ENCODE data around the gene LAMC3. TPM values are rescaled to one million over a fixed set of nuclear protein-coding genes. Genes with fewer than 3 reads are reported as not detected.

LAMC3 gene
- total RNA-seq, 1 donor, result not detected

- TF ChIP-seq CTCF (IDR thresholded peaks at IDR 0.05; ENCODE audit: insufficient read depth, low read length), result no peak
These were observed 120.2 kb downstream of the LAMC3 start for GRCh38 chr9:131129183-131129582.

DNA sequence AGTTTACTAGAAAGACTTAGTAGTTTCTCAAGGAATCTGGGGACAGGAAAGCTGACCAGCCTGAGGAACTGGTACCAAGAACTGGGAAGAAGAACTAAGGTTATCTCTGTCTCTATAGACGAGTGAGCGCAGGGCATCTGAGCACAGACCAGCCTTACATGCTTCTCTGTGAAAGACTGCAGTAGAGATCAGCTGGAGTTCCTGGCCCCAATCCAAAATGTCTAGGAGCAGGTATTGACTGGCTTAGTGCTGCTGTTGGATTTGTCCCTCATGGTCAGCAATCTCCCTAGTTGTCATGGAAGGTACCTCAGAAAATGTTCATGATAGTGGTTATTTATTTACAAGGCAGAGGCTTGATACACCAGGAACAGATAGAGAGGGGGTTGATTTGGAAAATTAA, 129.7 kb downstream of the LAMC3 start:
- no peak for TF ChIP-seq CTCF (IDR thresholded peaks at IDR 0.05; ENCODE audit: insufficient read depth, low read length)
- DNase-seq (ENCODE audit: low read depth), result no peak
- no peak overlapping the region for H3K4me3 ChIP-seq (ENCODE audit: low read depth, low read length)

More at GRCh38 chr9:131129183-131129582, 120.2 kb downstream of the LAMC3 start:
- DNase-seq (ENCODE audit: low read depth), result no peak
- no peak overlapping the region for H3K4me3 ChIP-seq (ENCODE audit: low read depth, low read length)

GRCh38 chr9:131140112-131140511, 131.1 kb downstream of the LAMC3 start:
- H3K4me3 ChIP-seq (ENCODE audit: low read depth, low read length), result no peak overlapping the region
- no peak for TF ChIP-seq CTCF (IDR thresholded peaks at IDR 0.05; ENCODE audit: insufficient read depth, low read length)
- no peak for DNase-seq (ENCODE audit: low read depth)

- TF ChIP-seq CTCF (IDR thresholded peaks at IDR 0.05; ENCODE audit: insufficient read depth, low read length), result no peak
- no peak overlapping the region for H3K4me3 ChIP-seq (ENCODE audit: low read depth, low read length)
- no peak for DNase-seq (ENCODE audit: low read depth)
These were observed 131.6 kb downstream of the LAMC3 start for GRCh38 chr9:131140550-131140949.

GRCh38 chr9:131142160-131142559, 133.2 kb downstream of the LAMC3 start:
- no peak for DNase-seq (ENCODE audit: low read depth)
- no peak overlapping the region for H3K4me3 ChIP-seq (ENCODE audit: low read depth, low read length)
- no peak for TF ChIP-seq CTCF (IDR thresholded peaks at IDR 0.05; ENCODE audit: insufficient read depth, low read length)

Small RNAs within 50 kb of the gene (small RNA-seq; reads per million reads assigned to genes)
- not detected for gene RF00322
- not detected for gene RNU6-881P

Other genes starting within 250 kb of the LAMC3 start
- 55.5 and 73.3 TPM in 2 replicates for gene ABL1, start 173.9 kb upstream of the LAMC3 start, total RNA-seq (ENCODE audit: low replicate concordance)
- not detected in 2 replicates for gene QRFP, start 112.4 kb upstream of the LAMC3 start, total RNA-seq (ENCODE audit: low replicate concordance)
- 0.27 TPM in 1 of 2 replicates, not detected in the other for gene FIBCD1, start 69.9 kb upstream of the LAMC3 start, total RNA-seq (ENCODE audit: low replicate concordance)
- 0.25 and 0.45 TPM in 2 replicates for gene AIF1L, start 87.4 kb downstream of the LAMC3 start, total RNA-seq (ENCODE audit: low replicate concordance)
- 18.1 and 20.2 TPM in 2 replicates for gene NUP214, start 116.4 kb downstream of the LAMC3 start, total RNA-seq (ENCODE audit: low replicate concordance)